ENCODE data around the gene GPR141.
A peak's percentile ranks its signal among the peaks of the same experiment; 100 is the strongest.

The GPR141 gene

DNA sequence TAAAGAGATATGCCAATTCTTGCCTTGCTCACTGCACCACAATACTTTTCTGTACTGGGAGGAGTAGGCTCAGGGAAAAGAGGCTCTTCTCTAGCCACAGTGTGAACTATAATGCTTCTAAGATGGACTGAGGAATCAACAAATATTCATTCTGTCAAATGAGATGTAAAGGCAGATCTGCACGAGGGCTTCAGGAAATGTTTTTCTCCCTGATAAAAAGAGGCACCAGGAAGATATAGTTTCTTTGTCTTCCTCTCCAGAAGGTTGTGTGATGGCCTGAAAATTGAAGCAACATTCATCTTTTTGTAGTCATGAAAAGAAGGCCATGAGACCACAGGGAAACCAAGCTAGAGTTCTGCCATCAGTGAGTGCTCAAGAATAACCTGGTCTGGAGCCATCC is 85.7 kb downstream of the GPR141 start:
- Histone ChIP-seq H2BK120ac (ENCODE audit: insufficient read depth, low read length, poor library complexity) (no peak overlapping the region), H3K27me3 (ENCODE audit: insufficient read depth, low read length) (no peaks in the 10 kb centered on the region), H3K9me3 (ENCODE audit: insufficient read depth, low read depth, low read length) (no peaks in the 10 kb centered on the region), H3K9ac (ENCODE audit: low read length) (no peak overlapping the region), H2BK12ac (ENCODE audit: low read length) (no peak overlapping the region), H3K23ac (ENCODE audit: low read length) (no peak overlapping the region), H3K14ac (ENCODE audit: low read length) (no peak overlapping the region), H3K4me3 (ENCODE audit: low read depth, low read length) (no peak overlapping the region), H4K91ac (ENCODE audit: low read depth, low read length) (no peak overlapping the region), H3K79me2 (ENCODE audit: control insufficient read depth, insufficient read depth, low read length, poor library complexity) (no peaks in the 10 kb centered on the region), H2AK5ac (ENCODE audit: low read length) (no peak overlapping the region), H3K79me1 (ENCODE audit: low read length) (no peaks in the 10 kb centered on the region), H3K4me1 (ENCODE audit: control insufficient read depth in 1 of 2, insufficient read depth in 2 of 2, low read length in 2 of 2) (no peaks in the 10 kb centered on the region), H3K27ac (ENCODE audit: low read depth, low read length) (no peak overlapping the region), H2BK5ac (ENCODE audit: low read depth, low read length, poor library complexity) (no peak overlapping the region), H3K4ac (ENCODE audit: low read depth, low read length) (no peak overlapping the region), H4K12ac (ENCODE audit: low read depth, low read length) (no peak overlapping the region), H4K8ac (ENCODE audit: low read depth, low read length) (no peak overlapping the region), H2AFZ (ENCODE audit: insufficient read depth, low read length, poor library complexity) (no peak overlapping the region), H3K36me3 (ENCODE audit: control insufficient read depth in 1 of 2, insufficient read depth in 2 of 2, low read length in 2 of 2) (no peaks in the 10 kb centered on the region), H3K18ac (ENCODE audit: low read length) (no peak overlapping the region), H3K4me2 (ENCODE audit: low read length) (no peak overlapping the region)
- no CpG with 5 or more reads among the region's 1 CpG for WGBS (ENCODE audit: extremely low coverage, insufficient coverage, insufficient read length)
- DNase-seq = no peak

DNA sequence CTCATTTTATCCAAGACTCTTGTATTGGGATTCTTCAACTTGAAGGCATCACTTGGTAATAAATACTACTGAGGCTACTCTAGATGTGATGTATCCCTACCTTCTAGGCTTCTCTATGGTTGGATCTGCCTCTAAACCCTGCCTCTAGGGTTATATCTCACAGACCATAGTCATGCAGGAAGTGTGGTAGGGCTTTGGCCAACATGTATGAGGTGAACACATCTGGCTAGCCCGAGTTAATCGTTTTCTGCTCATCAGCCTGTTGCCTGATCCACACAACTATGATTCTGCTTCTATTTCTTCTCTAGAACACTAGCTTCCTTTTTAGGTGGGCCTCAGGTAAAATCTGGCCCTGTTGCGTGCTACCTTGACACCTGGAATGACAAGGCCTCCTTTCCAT is 86.2 kb downstream of the GPR141 start:
- no peak overlapping the region for H2AFZ ChIP-seq (ENCODE audit: insufficient read depth, low read length, poor library complexity)
- H2BK12ac ChIP-seq (ENCODE audit: low read length) = no peak overlapping the region
- H3K4ac ChIP-seq (ENCODE audit: low read depth, low read length) = no peak overlapping the region
- DNase-seq = no peak
- no peaks in the 10 kb centered on the region for H3K9me3 ChIP-seq (ENCODE audit: insufficient read depth, low read depth, low read length)
- no peak overlapping the region for H3K27ac ChIP-seq (ENCODE audit: low read depth, low read length)
- no peak overlapping the region for H4K8ac ChIP-seq (ENCODE audit: low read depth, low read length)
- no peak overlapping the region for H3K4me2 ChIP-seq (ENCODE audit: low read length)
- no peak overlapping the region for H4K91ac ChIP-seq (ENCODE audit: low read depth, low read length)
- H3K4me3 ChIP-seq (ENCODE audit: low read depth, low read length) = no peak overlapping the region
- H3K9ac ChIP-seq (ENCODE audit: low read length) = no peak overlapping the region
- H3K23ac ChIP-seq (ENCODE audit: low read length) = no peak overlapping the region
- no peak overlapping the region for H2BK5ac ChIP-seq (ENCODE audit: low read depth, low read length, poor library complexity)
- H3K79me1 ChIP-seq (ENCODE audit: low read length) = no peaks in the 10 kb centered on the region
- no peak overlapping the region for H4K12ac ChIP-seq (ENCODE audit: low read depth, low read length)
- no CpG with 5 or more reads among the region's 3 CpGs for WGBS (ENCODE audit: extremely low coverage, insufficient coverage, insufficient read length)
- H3K36me3 ChIP-seq (ENCODE audit: control insufficient read depth in 1 of 2, insufficient read depth in 2 of 2, low read length in 2 of 2) = no peaks in the 10 kb centered on the region
- H3K27me3 ChIP-seq (ENCODE audit: insufficient read depth, low read length) = no peaks in the 10 kb centered on the region
- no peak overlapping the region for H2AK5ac ChIP-seq (ENCODE audit: low read length)
- H3K4me1 ChIP-seq (ENCODE audit: control insufficient read depth in 1 of 2, insufficient read depth in 2 of 2, low read length in 2 of 2) = no peaks in the 10 kb centered on the region
- H3K14ac ChIP-seq (ENCODE audit: low read length) = no peak overlapping the region
- H2BK120ac ChIP-seq (ENCODE audit: insufficient read depth, low read length, poor library complexity) = no peak overlapping the region
- H3K18ac ChIP-seq (ENCODE audit: low read length) = no peak overlapping the region
- no peaks in the 10 kb centered on the region for H3K79me2 ChIP-seq (ENCODE audit: control insufficient read depth, insufficient read depth, low read length, poor library complexity)

DNA sequence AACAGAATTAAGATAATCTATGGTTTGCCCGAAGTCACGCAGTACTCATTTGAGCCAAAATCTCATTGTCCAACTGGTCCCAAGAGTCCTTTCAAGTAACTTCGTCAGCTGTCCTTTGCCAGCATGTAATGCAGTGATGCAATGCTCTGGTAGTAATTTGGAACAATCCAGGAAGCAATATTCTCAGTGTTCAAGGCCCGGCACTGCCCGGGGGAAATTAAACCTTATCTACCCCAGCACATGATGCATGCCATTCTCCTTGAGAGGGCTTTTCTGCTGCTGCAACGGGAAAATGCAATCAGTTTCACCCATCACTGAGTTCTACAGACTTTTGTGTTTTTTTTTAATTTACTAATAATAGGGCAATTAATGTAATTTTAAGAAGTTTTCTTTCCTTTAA is 87.3 kb downstream of the GPR141 start:
- no peak overlapping the region for H3K14ac ChIP-seq (ENCODE audit: low read length)
- WGBS (ENCODE audit: extremely low coverage, insufficient coverage, insufficient read length) = no CpG with 5 or more reads among the region's 6 CpGs

DNA sequence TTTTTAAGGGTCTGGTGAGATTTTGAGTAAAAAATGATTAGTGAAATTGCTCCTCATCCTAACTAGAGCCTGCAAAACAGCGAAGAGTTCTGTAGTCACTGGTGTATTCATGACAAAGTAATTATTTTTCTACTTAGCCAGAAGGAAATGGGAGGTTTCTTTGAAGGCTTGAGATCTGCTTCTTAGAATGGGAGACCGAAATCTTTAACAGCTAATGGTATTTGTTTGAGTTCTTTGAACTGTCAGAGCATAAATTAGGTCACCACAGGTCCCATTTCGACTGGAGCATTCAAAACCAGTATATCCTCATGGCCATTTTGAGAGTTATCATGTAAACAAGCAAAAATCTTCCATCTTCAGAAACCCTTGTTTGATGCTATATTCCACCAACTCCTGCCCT is 87.8 kb downstream of the GPR141 start:
- no peak overlapping the region for H3K4ac ChIP-seq (ENCODE audit: low read depth, low read length)
- H2BK120ac ChIP-seq (ENCODE audit: insufficient read depth, low read length, poor library complexity) = no peak overlapping the region
- no peak overlapping the region for H3K27ac ChIP-seq (ENCODE audit: low read depth, low read length)
- no peak overlapping the region for H3K4me2 ChIP-seq (ENCODE audit: low read length)
- H3K9me3 ChIP-seq (ENCODE audit: insufficient read depth, low read depth, low read length) = peaks cover 4% of the 10 kb centered on the region
- H2BK12ac ChIP-seq (ENCODE audit: low read length) = no peak overlapping the region
- no peaks in the 10 kb centered on the region for H3K4me1 ChIP-seq (ENCODE audit: control insufficient read depth in 1 of 2, insufficient read depth in 2 of 2, low read length in 2 of 2)
- H3K79me2 ChIP-seq (ENCODE audit: control insufficient read depth, insufficient read depth, low read length, poor library complexity) = no peaks in the 10 kb centered on the region
- DNase-seq = no peak
- H3K14ac ChIP-seq (ENCODE audit: low read length) = no peak overlapping the region
- no peak overlapping the region for H2AK5ac ChIP-seq (ENCODE audit: low read length)
- H3K27me3 ChIP-seq (ENCODE audit: insufficient read depth, low read length) = no peaks in the 10 kb centered on the region
- H3K36me3 ChIP-seq (ENCODE audit: control insufficient read depth in 1 of 2, insufficient read depth in 2 of 2, low read length in 2 of 2) = no peaks in the 10 kb centered on the region
- no CpG with 5 or more reads among the region's 3 CpGs for WGBS (ENCODE audit: extremely low coverage, insufficient coverage, insufficient read length)
- no peak overlapping the region for H4K12ac ChIP-seq (ENCODE audit: low read depth, low read length)
- H3K18ac ChIP-seq (ENCODE audit: low read length) = no peak overlapping the region
- H3K9ac ChIP-seq (ENCODE audit: low read length) = no peak overlapping the region
- H2BK5ac ChIP-seq (ENCODE audit: low read depth, low read length, poor library complexity) = no peak overlapping the region
- H2AFZ ChIP-seq (ENCODE audit: insufficient read depth, low read length, poor library complexity) = no peak overlapping the region
- H3K23ac ChIP-seq (ENCODE audit: low read length) = no peak overlapping the region
- H4K8ac ChIP-seq (ENCODE audit: low read depth, low read length) = no peak overlapping the region
- H3K79me1 ChIP-seq (ENCODE audit: low read length) = no peaks in the 10 kb centered on the region
- no peak overlapping the region for H3K4me3 ChIP-seq (ENCODE audit: low read depth, low read length)
- no peak overlapping the region for H4K91ac ChIP-seq (ENCODE audit: low read depth, low read length)

More for the DNA sequence above, 87.3 kb downstream of the GPR141 start:
- Histone ChIP-seq H2BK5ac (ENCODE audit: low read depth, low read length, poor library complexity) (no peak overlapping the region), H4K12ac (ENCODE audit: low read depth, low read length) (no peak overlapping the region), H2BK12ac (ENCODE audit: low read length) (no peak overlapping the region), H3K4me1 (ENCODE audit: control insufficient read depth in 1 of 2, insufficient read depth in 2 of 2, low read length in 2 of 2) (no peaks in the 10 kb centered on the region), H3K4ac (ENCODE audit: low read depth, low read length) (no peak overlapping the region), H3K9ac (ENCODE audit: low read length) (no peak overlapping the region), H3K27me3 (ENCODE audit: insufficient read depth, low read length) (no peaks in the 10 kb centered on the region), H3K23ac (ENCODE audit: low read length) (no peak overlapping the region), H4K8ac (ENCODE audit: low read depth, low read length) (no peak overlapping the region), H3K4me2 (ENCODE audit: low read length) (no peak overlapping the region), H2AK5ac (ENCODE audit: low read length) (no peak overlapping the region), H3K79me1 (ENCODE audit: low read length) (no peaks in the 10 kb centered on the region), H3K79me2 (ENCODE audit: control insufficient read depth, insufficient read depth, low read length, poor library complexity) (no peaks in the 10 kb centered on the region), H4K91ac (ENCODE audit: low read depth, low read length) (no peak overlapping the region), H2AFZ (ENCODE audit: insufficient read depth, low read length, poor library complexity) (no peak overlapping the region), H3K4me3 (ENCODE audit: low read depth, low read length) (no peak overlapping the region), H3K18ac (ENCODE audit: low read length) (no peak overlapping the region), H3K27ac (ENCODE audit: low read depth, low read length) (no peak overlapping the region), H3K9me3 (ENCODE audit: insufficient read depth, low read depth, low read length) (peaks cover under 1% of the 10 kb centered on the region), H2BK120ac (ENCODE audit: insufficient read depth, low read length, poor library complexity) (no peak overlapping the region), H3K36me3 (ENCODE audit: control insufficient read depth in 1 of 2, insufficient read depth in 2 of 2, low read length in 2 of 2) (no peaks in the 10 kb centered on the region)
- peak; percentile 78 to 88 for DNase-seq
